ENCODE data around the gene VHLL.

VHLL gene

GRCh38 chr1:156249593-156249992 is 49.5 kb downstream of the VHLL start:
- DNase-seq, result no peak

Data from stimulated activated CD8-positive, alpha-beta memory T cell treated with anti-CD3 and anti-CD28 coated beads, Interleukin-4, amount 100 ng/mL, for 48 hours (primary cell).